Spinal cord (tissue), 10 donors: ENCODE measurements around the gene LSS. TPM values are rescaled to one million over a fixed set of nuclear protein-coding genes. Genes with fewer than 3 reads are reported as not detected.
"Not testable (repeated sequence)": the region's sequence is repeated elsewhere in the genome, so short reads cannot be mapped to it uniquely, and the experiment has no call there.

ENCODE experiments used
- DNase-seq, 6 donors: peaks; one replicate each; pipeline versions ENCODE4 v3.0.0 to v3.0.0-alpha.2; 2013 to 2015; ENCODE audit warnings: low spot score in 6 of 6, low read depth in 4 of 6
- H3K27ac ChIP-seq: one replicate; pipeline ENCODE4 v1.5.1; 2013; ENCODE audit warnings: low read depth, low read length, control low read depth
- H3K27me3 ChIP-seq: one replicate; pipeline ENCODE4 v1.6.1; 2013; ENCODE audit warnings: low read length; ENCODE audit not compliant: control insufficient read depth, insufficient read depth
- H3K36me3 ChIP-seq: one replicate; pipeline ENCODE4 v1.6.1; 2013; ENCODE audit warnings: low read length; ENCODE audit not compliant: control insufficient read depth, insufficient read depth
- H3K4me1 ChIP-seq: one replicate; pipeline ENCODE4 v1.6.1; 2013; ENCODE audit warnings: low read length; ENCODE audit not compliant: control insufficient read depth, insufficient read depth
- H3K4me3 ChIP-seq: one replicate; pipeline ENCODE4 v1.5.1; 2013; ENCODE audit warnings: low read depth, low read length, control low read depth
- H3K9me3 ChIP-seq: one replicate; pipeline ENCODE4 v1.6.1; 2013; ENCODE audit warnings: low read length; ENCODE audit not compliant: control insufficient read depth, insufficient read depth
- WGBS: methylation state at CpG from one replicate; pipeline ENCODE4 v1.1.5; 2013; ENCODE audit warnings: missing lambda C conversion rate; ENCODE audit not compliant: insufficient coverage; 5-methylcytosine and 5-hydroxymethylcytosine counted together
- polyA plus RNA-seq, 2 donors: library from polyadenylated mRNA; unstranded; fragments of 120-200 nt; gene quantifications; one replicate each; pipeline ENCODE4 v1.2.1, GENCODE V29; 2013; ENCODE audit not compliant: insufficient read length in 2 of 2
- total RNA-seq, 2 donors: library from RNA; depleted of rRNA in 1 of 2; stranded (reverse); fragments of 120-200 nt in 1 of 2; fragments of >200 nt in 1 of 2; gene quantifications; one replicate each; pipeline versions ENCODE4 v1.2.3 to v1.2.4, GENCODE V29; 2013 to 2014
- donor health status: healthy.

Gene LSS
- total and polyA plus RNA-seq, 4 donors: 55.6 to 167 (median 115) TPM

GRCh38 chr21:46207920-46208591 lies 20.5 kb downstream of the LSS start:
- no peak overlapping the region for H3K4me3 ChIP-seq
- 96% methylated on average over 26 of the region's 27 CpGs for whole genome bisulfite sequencing
- no peak overlapping the region for H3K27ac ChIP-seq
- no peaks in the 10 kb centered on the region for H3K27me3 ChIP-seq
- peaks cover 2% of the 10 kb centered on the region for H3K4me1 ChIP-seq
- H3K36me3 ChIP-seq: peaks cover 92% of the 10 kb centered on the region
- no peak for DNase-seq
- no peaks in the 10 kb centered on the region for H3K9me3 ChIP-seq

GRCh38 chr21:46207006-46207919 lies 21.3 kb downstream of the LSS start:
- Histone ChIP-seq H3K27ac (no peak overlapping the region), H3K9me3 (no peaks in the 10 kb centered on the region), H3K4me1 (no peaks in the 10 kb centered on the region), H3K4me3 (no peak overlapping the region), H3K36me3 (peaks cover 91% of the 10 kb centered on the region), H3K27me3 (no peaks in the 10 kb centered on the region)
- no peak for DNase-seq
- 95% methylated on average over 21 of the region's 21 CpGs for WGBS

DNA sequence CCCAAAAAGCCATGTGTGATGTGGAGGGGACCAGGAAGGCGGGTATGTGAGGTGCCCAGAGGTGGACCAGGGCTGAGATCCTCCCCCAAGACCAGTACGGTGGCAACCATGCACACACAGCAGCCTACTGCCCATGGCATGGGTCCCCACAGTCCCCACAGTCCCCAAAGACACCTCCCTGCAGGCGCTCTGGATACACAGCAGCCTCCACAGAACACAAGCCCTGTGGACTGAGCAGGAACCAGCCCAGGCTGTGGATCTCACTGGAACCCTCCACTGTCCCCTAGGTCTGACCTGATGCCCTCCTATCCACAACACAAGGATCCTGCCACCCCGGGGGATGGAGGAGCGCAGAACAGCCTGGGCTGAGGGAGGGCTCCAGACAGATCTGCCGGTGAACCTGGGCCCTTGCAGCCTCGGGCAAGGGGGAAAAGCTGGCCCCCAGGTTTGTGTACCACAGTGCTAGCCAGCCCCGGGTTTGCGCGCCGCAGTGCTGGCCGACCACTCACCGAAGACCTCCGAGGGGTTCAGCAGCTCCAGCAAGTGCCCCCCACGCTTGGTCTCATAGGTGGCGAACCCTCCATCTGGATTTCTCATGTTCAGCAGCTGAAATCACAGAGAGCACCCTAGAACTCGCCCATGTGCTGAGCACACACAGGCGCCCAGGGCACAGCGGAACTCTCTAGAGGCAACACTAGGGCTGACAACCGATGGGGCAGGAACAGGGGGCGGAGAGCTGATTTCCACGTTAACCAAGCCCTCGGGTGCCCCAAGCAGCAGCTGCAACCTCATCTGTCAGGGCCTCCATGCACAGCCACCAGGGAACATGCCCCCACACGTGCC lies 22.2 kb downstream of the LSS start:
- Histone ChIP-seq H3K27me3 (no peaks in the 10 kb centered on the region), H3K4me3 (no peak overlapping the region), H3K9me3 (no peaks in the 10 kb centered on the region), H3K36me3 (peaks cover 83% of the 10 kb centered on the region), H3K27ac (no peak overlapping the region), H3K4me1 (no peaks in the 10 kb centered on the region)
- DNase-seq: no peak
- 94% methylated on average over 24 of the region's 24 CpGs for WGBS

GRCh38 chr21:46205766-46206162 lies 22.8 kb downstream of the LSS start:
- H3K4me1 ChIP-seq: no peaks in the 10 kb centered on the region
- WGBS: 94% methylated on average over 16 of the region's 16 CpGs
- DNase-seq: no peak
- H3K4me3 ChIP-seq: no peak overlapping the region
- H3K27ac ChIP-seq: no peak overlapping the region
- no peaks in the 10 kb centered on the region for H3K27me3 ChIP-seq
- no peaks in the 10 kb centered on the region for H3K9me3 ChIP-seq
- H3K36me3 ChIP-seq: peaks cover 76% of the 10 kb centered on the region

DNA sequence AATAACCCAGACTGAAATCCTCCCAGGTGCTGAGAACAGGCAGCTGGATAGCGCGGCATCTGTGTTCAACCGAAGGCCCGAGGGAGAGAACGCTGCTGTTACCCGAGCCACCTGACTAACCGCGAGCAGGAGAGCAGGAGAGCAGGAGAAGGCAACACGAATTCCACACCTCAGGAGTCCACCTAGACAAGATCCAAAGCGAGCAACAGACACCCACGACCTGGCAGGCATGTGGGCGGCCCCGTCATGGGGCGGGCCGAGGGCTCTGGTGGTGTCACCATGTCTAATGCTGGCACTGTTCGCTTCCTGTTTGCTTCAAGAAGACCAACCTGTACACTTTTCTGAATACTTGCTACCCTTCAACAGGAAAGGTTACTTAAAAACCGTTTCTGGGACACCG lies 23.4 kb downstream of the LSS start:
- Histone ChIP-seq H3K4me1 (no peaks in the 10 kb centered on the region), H3K27me3 (no peaks in the 10 kb centered on the region), H3K36me3 (peaks cover 70% of the 10 kb centered on the region), H3K27ac (no peak overlapping the region), H3K4me3 (no peak overlapping the region), H3K9me3 (no peaks in the 10 kb centered on the region)
- WGBS: 93% methylated on average over 15 of the region's 18 CpGs
- DNase-seq: no peak

DNA sequence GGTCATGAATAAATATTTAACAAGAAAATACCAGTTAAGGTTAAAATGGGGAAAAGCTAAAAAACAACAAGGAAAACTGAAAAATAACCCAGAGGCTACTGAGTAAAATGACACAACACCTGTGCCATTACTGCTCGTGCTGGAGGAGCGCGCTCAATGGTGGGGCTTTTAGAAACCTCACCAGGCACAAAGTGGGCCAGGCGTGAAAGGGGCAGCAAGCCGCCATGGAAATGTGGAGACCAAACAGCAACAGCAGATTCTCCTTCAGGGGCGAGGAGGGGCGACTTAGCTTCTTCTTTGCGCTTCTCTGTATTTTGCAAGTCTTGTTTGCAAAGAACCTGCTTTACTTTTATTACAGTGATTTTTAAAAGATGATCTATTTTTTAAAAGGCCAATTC lies 25.4 kb downstream of the LSS start:
- H3K27ac ChIP-seq: no peak overlapping the region
- H3K9me3 ChIP-seq: no peaks in the 10 kb centered on the region
- H3K4me1 ChIP-seq: no peaks in the 10 kb centered on the region
- WGBS: 94% methylated on average over 5 of the region's 8 CpGs
- H3K27me3 ChIP-seq: no peaks in the 10 kb centered on the region
- H3K36me3 ChIP-seq: peaks cover 52% of the 10 kb centered on the region
- DNase-seq: no peak
- H3K4me3 ChIP-seq: no peak overlapping the region

DNA sequence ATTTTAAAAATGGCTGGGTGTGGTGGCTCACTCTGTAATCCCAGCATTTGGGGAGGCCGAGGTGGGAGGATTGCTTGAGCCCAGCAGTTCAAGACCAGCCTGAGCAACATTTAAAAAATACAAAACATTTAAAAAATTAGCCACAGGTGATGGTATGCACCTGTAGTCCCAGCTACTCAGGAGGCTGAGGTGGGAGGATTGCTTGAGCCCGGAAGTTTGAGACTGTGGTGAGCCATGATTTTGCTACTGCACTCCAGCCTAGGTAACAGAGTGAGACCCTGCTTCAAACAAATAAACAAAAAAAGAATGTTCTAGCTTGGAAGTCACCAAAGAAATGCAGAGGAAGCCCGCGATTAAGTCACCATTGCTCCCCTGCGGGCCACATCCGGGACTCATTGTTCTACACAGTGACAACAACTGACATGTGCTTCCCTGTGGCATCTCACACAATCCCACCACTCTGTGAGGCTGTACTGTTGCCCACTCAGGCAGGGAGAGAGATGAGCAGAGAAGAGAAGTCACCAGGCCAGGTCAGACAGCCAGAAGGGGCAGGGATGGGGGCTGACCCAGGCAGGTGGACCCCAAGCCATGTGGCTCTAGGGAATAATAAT lies 25.9 kb downstream of the LSS start:
- no peak overlapping the region for H3K27ac ChIP-seq
- no peak for DNase-seq

DNA sequence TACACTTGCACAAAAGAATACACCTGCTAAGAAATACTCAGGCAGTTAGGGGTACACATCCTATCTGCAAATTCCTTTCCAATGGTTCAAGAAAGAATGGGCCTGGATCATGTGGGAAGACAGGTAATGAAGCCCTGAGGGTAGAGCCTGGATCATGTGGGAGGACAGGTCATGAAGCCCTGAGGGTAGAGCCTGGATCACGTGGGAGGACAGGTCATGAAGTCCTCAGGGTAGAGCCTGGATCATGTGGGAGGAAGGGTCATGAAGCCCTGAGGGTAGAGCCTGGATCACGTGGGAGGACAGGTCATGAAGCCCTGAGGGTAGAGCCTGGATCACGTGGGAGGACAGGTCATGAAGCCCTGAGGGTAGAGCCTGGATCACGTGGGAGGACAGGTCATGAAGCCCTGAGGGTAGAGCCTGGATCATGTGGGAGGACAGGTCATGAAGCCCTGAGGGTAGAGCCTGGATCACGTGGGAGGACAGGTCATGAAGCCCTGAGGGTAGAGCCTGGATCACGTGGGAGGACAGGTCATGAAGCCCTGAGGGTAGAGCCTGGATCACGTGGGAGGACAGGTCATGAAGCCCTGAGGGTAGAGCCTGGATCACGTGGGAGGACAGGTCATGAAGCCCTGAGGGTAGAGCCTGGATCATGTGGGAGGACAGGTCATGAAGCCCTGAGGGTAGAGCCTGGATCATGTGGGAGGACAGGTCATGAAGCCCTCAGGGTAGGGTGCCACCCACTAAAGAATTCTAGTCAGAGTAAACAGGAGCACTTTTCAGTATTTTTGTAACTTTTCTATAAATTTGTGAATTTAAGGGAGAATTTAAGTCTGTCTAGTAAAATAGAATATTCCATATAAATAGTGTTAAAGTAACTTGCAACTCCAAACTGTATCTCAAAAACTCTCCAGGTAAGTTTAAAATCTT lies 27.4 kb downstream of the LSS start:
- not testable (repeated sequence) for H3K27me3 ChIP-seq, H3K9me3 ChIP-seq, H3K4me3 ChIP-seq, DNase-seq, H3K4me1 ChIP-seq, H3K27ac ChIP-seq
- H3K36me3 ChIP-seq: peaks cover 46% of the 10 kb centered on the region
- WGBS: 94% methylated on average over 1 of the region's 8 CpGs

More for the DNA sequence above, 25.9 kb downstream of the LSS start:
- Histone ChIP-seq H3K36me3 (peaks cover 51% of the 10 kb centered on the region), H3K4me1 (no peaks in the 10 kb centered on the region), H3K27me3 (no peaks in the 10 kb centered on the region), H3K9me3 (no peaks in the 10 kb centered on the region), H3K4me3 (no peak overlapping the region)
- WGBS: 92% methylated on average over 2 of the region's 6 CpGs
